Measurements from ENCODE around the gene MAN2B1. TPM values are rescaled to one million over a fixed set of nuclear protein-coding genes. Genes with fewer than 3 reads are reported as not detected.
"Not testable (repeated sequence)": the region's sequence is repeated elsewhere in the genome, so short reads cannot be mapped to it uniquely, and the experiment has no call there.

The MAN2B1 gene
- total and polyA plus RNA-seq, 2 experiments from 2014 or later: 33.2 to 60.8 TPM

GRCh38 chr19:12678039-12678438, 11.5 kb upstream of the MAN2B1 start:
- H3K4me3 Mint-ChIP-seq; H3K4me1 ChIP-seq (ENCODE audit: insufficient read depth); H3K27me3 ChIP-seq (ENCODE audit: insufficient read depth); H3K79me2 ChIP-seq (replicated peaks; ENCODE audit: insufficient read depth); H3K4me1 Mint-ChIP-seq; H3K9me2 ChIP-seq (ENCODE audit: insufficient read depth); DNase-seq (ENCODE audit: low spot score); H2AFZ ChIP-seq; H3K9me3 Mint-ChIP-seq; H3K4me2 ChIP-seq; H3K4me3 ChIP-seq; H3K27ac Mint-ChIP-seq; ATAC-seq; H3K27ac ChIP-seq (ENCODE audit: low read depth): not testable (repeated sequence)
- Histone ChIP-seq H3F3A (replicated peaks; ENCODE audit: low read depth) (peaks cover 27% of the 10 kb centered on the region), H4K20me1 (replicated peaks; ENCODE audit: insufficient read depth) (peaks cover 12% of the 10 kb centered on the region), H3K36me3 (ENCODE audit: insufficient read depth) (peaks cover 31% of the 10 kb centered on the region; the same call in 1 of the 2 replicates)
- H3K36me3 Mint-ChIP-seq (ENCODE audit: low read depth): peaks cover 72% of the 10 kb centered on the region
- H3K27me3 Mint-ChIP-seq (ENCODE audit: insufficient read depth, low read depth, poor library complexity): peaks cover 31% of the 10 kb centered on the region

- no peak for TF ChIP-seq REST (IDR thresholded peaks at IDR 0.05; ENCODE audit: unreplicated experiment)
- TF ChIP-seq ZNF331 (CRISPR knock-in tag; IDR thresholded peaks at IDR 0.05; ENCODE audit: low read depth): no peak
- no peak for TF ChIP-seq POLR2AphosphoS5 (IDR thresholded peaks at IDR 0.05; ENCODE audit: low read depth)
- no peak for TF ChIP-seq CREB1 (CRISPR knock-in tag; IDR thresholded peaks at IDR 0.05; ENCODE audit: low read depth)
- no peak for TF ChIP-seq JUNB (IDR thresholded peaks at IDR 0.05; ENCODE audit: unreplicated experiment)
- no peak for TF ChIP-seq ZNF462 (CRISPR knock-in tag; IDR thresholded peaks at IDR 0.05)
- no peak for TF ChIP-seq EZH2phosphoT487 (IDR thresholded peaks at IDR 0.05; ENCODE audit: unreplicated experiment)
- no peak for TF ChIP-seq ETS1 (IDR thresholded peaks at IDR 0.05)
- TF ChIP-seq CTCF (conservative IDR thresholded peaks at IDR 0.05; ENCODE audit: low read depth in 2 of 2): no peak
- H3K36me3 Mint-ChIP-seq (ENCODE audit: low read depth): peaks cover 80% of the 10 kb centered on the region
- no peaks in the 10 kb centered on the region for H3K9me2 ChIP-seq (ENCODE audit: insufficient read depth)
- peaks cover 31% of the 10 kb centered on the region; the same call in 1 of the 2 replicates for H3K36me3 ChIP-seq (ENCODE audit: insufficient read depth)
- peak overlapping the region; percentile 77; the same call in 1 of the 2 replicates for H3K27ac Mint-ChIP-seq
- H3K79me2 ChIP-seq (replicated peaks; ENCODE audit: insufficient read depth): peaks cover 9% of the 10 kb centered on the region
- peaks cover 2% of the 10 kb centered on the region for H3K4me1 Mint-ChIP-seq
- H3K27me3 Mint-ChIP-seq (ENCODE audit: insufficient read depth, low read depth, poor library complexity): peaks cover 35% of the 10 kb centered on the region
- H3K9me3 Mint-ChIP-seq: peaks cover 4% of the 10 kb centered on the region; the same call in 2 of the 3 replicates
- ATAC-seq: no peak
- H3K4me2 ChIP-seq: no peak overlapping the region
- H3K4me1 ChIP-seq (ENCODE audit: insufficient read depth): no peaks in the 10 kb centered on the region
- H3K4me3 ChIP-seq: no peak overlapping the region
- H4K20me1 ChIP-seq (replicated peaks; ENCODE audit: insufficient read depth): peaks cover 13% of the 10 kb centered on the region
- no peak overlapping the region for H3K27ac ChIP-seq (ENCODE audit: low read depth)
- H3K27me3 ChIP-seq (ENCODE audit: insufficient read depth): no peaks in the 10 kb centered on the region
- H2AFZ ChIP-seq: no peak overlapping the region
- no peak for DNase-seq (ENCODE audit: low spot score)
- H3K4me3 Mint-ChIP-seq: no peak overlapping the region
- peaks cover 31% of the 10 kb centered on the region for H3F3A ChIP-seq (replicated peaks; ENCODE audit: low read depth)
Observed at GRCh38 chr19:12676928-12677327, 10.4 kb upstream of the MAN2B1 start.
